ENCODE data around the gene NKX1-1. TPM values are rescaled to one million over a fixed set of nuclear protein-coding genes. Genes with fewer than 3 reads are reported as not detected.

Gene NKX1-1
- total RNA-seq, 4 donors from 2014 or later = not detected

- 2% methylated on average over 23 to 44 of the region's 53 CpGs for WGBS, 2 donors
- peak in 1 of 2 donors; percentile 49 for DNase-seq (ENCODE audit: low spot score in 2 of 2)
- intact Hi-C loops (cut with DNase I; ENCODE audit: low total_unique reads) = no loop called here
- TF ChIP-seq CTCF (IDR thresholded peaks at IDR 0.05) (no peak), POLR2A (IDR thresholded peaks at IDR 0.05) (no peak)
- H3K4me3 ChIP-seq (ENCODE audit: low read depth, poor library complexity, severe bottlenecking) = no peak overlapping the region
Observed at GRCh38 chr4:1407657-1408333, 1.6 kb upstream of the NKX1-1 start.

- no peak for TF ChIP-seq CTCF (IDR thresholded peaks at IDR 0.05)
- TF ChIP-seq POLR2A (IDR thresholded peaks at IDR 0.05) = no peak
- H3K4me3 ChIP-seq (ENCODE audit: low read depth, poor library complexity, severe bottlenecking) = no peak overlapping the region
- intact Hi-C loops (cut with DNase I; ENCODE audit: low total_unique reads) = no loop called here
- WGBS, 2 donors = 4 to 5% methylated on average over 33 to 50 of the region's 50 CpGs
- peak in 1 of 2 donors; percentile 68 for DNase-seq (ENCODE audit: low spot score in 2 of 2)
Observed at GRCh38 chr4:1406981-1407656, 877 bp upstream of the NKX1-1 start.

- WGBS, 2 donors = 0 to 4% methylated on average over 3 to 60 of the region's 90 CpGs
- TF ChIP-seq POLR2A (IDR thresholded peaks at IDR 0.05) (no peak), CTCF (IDR thresholded peaks at IDR 0.05) (no peak)
- no peak overlapping the region for H3K4me3 ChIP-seq (ENCODE audit: low read depth, poor library complexity, severe bottlenecking)
- intact Hi-C loops (cut with DNase I; ENCODE audit: low total_unique reads) = no loop called here
- DNase-seq (ENCODE audit: low spot score in 2 of 2) = peak in 1 of 2 donors; percentile 72
Observed at GRCh38 chr4:1405636-1406393, 427 bp downstream of the NKX1-1 start.

- intact Hi-C loops (cut with DNase I; ENCODE audit: low total_unique reads) = no loop called here
- WGBS, 2 donors = 3 to 8% methylated on average over 24 to 26 of the region's 26 CpGs
- DNase-seq (ENCODE audit: low spot score in 2 of 2) = no peak
- H3K4me3 ChIP-seq (ENCODE audit: low read depth, poor library complexity, severe bottlenecking) = no peak overlapping the region
- TF ChIP-seq CTCF (IDR thresholded peaks at IDR 0.05) (no peak), POLR2A (IDR thresholded peaks at IDR 0.05) (no peak)
Observed at GRCh38 chr4:1405254-1405635, 997 bp downstream of the NKX1-1 start.

- no peak for TF ChIP-seq CTCF (IDR thresholded peaks at IDR 0.05)
- H3K4me3 ChIP-seq (ENCODE audit: low read depth, poor library complexity, severe bottlenecking) = no peak overlapping the region
- WGBS, 2 donors = 6% methylated on average over 46 to 48 of the region's 54 CpGs
- intact Hi-C loops (cut with DNase I; ENCODE audit: low total_unique reads) = no loop called here
- peak in 1 of 2 donors; percentile 73 for DNase-seq (ENCODE audit: low spot score in 2 of 2)
Observed at GRCh38 chr4:1404573-1405253, 1.5 kb downstream of the NKX1-1 start.
